Measurements from ENCODE around the gene TMEM158. TPM values are rescaled to one million over a fixed set of nuclear protein-coding genes. Genes with fewer than 3 reads are reported as not detected.

Gene TMEM158
- total RNA-seq, 1 donor from 2014 or later, result 1.2 TPM

DNA sequence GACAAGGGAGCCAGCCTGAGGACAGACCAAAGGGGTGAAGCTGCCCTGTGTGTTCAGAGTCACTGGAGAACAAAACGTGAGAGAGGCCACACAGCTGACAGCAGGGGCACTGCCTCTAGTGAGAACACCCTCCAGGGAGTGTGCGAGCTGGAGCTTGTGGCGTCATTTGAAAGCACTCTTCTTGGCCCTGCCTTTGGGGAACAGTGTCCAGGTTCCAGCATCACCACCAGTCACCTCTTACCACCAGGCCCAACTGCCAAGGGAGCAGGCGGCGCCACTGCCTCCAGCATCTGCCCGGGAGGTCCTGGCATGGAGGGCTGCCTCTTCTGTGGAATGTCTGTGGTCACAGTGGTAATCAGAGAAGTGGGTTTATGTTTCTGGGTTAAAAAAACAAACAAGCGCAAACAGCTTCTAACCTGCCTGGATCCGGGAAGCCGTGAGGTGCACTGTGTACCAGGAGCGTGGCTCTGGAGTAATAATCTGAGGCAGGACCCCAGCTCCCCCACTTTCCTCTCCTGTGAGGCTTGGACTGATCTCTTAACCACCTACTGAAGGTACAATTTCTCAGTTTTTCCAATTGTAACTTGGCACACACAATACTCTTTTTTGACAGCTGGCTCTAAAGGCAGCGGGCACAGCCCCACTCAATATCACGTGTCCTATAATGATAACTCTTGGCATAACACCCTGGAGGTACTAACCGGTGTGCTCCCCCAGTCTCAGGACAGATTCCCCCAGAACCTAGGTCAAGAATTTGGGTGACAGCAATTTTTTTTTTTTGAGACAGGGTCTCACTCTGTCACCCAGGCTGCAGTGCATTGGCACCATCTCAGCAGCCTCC lies 47.7 kb downstream of the TMEM158 start:
- Histone ChIP-seq H3K27me3 (no peaks in the 10 kb centered on the region), H3K4me3 (no peak overlapping the region), H3K4me1 (peaks cover 8% of the 10 kb centered on the region), H3K36me3 (no peaks in the 10 kb centered on the region), H3K27ac (no peak overlapping the region), H3K9me3 (no peaks in the 10 kb centered on the region)
- no peak for TF ChIP-seq POLR2AphosphoS5 (IDR thresholded peaks at IDR 0.05; ENCODE audit: insufficient read depth in 1 of 2, low read depth in 1 of 2)
- TF ChIP-seq POLR2A (IDR thresholded peaks at IDR 0.05), result no peak
- TF ChIP-seq, protein P1, sequence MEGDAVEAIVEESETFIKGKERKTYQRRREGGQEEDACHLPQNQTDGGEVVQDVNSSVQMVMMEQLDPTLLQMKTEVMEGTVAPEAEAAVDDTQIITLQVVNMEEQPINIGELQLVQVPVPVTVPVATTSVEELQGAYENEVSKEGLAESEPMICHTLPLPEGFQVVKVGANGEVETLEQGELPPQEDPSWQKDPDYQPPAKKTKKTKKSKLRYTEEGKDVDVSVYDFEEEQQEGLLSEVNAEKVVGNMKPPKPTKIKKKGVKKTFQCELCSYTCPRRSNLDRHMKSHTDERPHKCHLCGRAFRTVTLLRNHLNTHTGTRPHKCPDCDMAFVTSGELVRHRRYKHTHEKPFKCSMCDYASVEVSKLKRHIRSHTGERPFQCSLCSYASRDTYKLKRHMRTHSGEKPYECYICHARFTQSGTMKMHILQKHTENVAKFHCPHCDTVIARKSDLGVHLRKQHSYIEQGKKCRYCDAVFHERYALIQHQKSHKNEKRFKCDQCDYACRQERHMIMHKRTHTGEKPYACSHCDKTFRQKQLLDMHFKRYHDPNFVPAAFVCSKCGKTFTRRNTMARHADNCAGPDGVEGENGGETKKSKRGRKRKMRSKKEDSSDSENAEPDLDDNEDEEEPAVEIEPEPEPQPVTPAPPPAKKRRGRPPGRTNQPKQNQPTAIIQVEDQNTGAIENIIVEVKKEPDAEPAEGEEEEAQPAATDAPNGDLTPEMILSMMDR (IDR thresholded peaks at IDR 0.05), result no peak
- no peak for DNase-seq (ENCODE audit: extremely low spot score in 2 of 2)
- intact Hi-C loops (cut with DNase I), result no loop called here

DNA sequence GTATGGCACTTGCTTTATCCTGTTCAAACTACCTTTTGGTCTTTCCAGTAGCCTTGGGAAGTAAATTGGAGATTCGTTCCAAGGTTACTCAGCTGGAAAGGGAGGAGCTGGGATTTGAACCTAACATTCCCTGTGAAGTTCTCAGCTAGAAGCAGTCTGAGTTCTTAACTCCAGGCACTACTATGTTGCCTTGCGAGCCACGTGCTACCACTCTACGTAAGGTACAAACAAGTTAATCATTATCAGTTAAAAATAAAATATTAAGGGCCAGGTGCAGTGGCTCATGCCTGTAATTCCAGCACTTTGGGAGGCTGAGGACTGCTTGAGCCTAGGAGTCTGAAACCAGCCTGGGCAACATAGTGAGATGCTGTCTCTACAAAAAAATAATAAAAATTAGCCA lies 49.2 kb downstream of the TMEM158 start:
- H3K27me3 ChIP-seq, result no peaks in the 10 kb centered on the region
- intact Hi-C loops (cut with DNase I), result no loop called here

More for the DNA sequence above, 49.2 kb downstream of the TMEM158 start:
- no peaks in the 10 kb centered on the region for H3K4me1 ChIP-seq
- H3K9me3 ChIP-seq, result no peaks in the 10 kb centered on the region
- no peaks in the 10 kb centered on the region for H3K36me3 ChIP-seq
- H3K4me3 ChIP-seq, result no peak overlapping the region
- no peak overlapping the region for H3K27ac ChIP-seq
- no peak for DNase-seq (ENCODE audit: extremely low spot score in 2 of 2)
- TF ChIP-seq, protein P1 (IDR thresholded peaks at IDR 0.05), result no peak
- TF ChIP-seq POLR2A (IDR thresholded peaks at IDR 0.05) (no peak), POLR2AphosphoS5 (IDR thresholded peaks at IDR 0.05; ENCODE audit: insufficient read depth in 1 of 2, low read depth in 1 of 2) (no peak)

Small RNA genes within 50 kb of the gene (small RNA-seq; reads per million reads assigned to genes)
- gene RF00012, result not detected

Other genes with a start within 250 kb of the TMEM158 start
- gene CLEC3B, start 200.0 kb downstream of the TMEM158 start, total RNA-seq, result 41.7 TPM
- gene CDCP1, start 79.9 kb downstream of the TMEM158 start, total RNA-seq, result 27.5 TPM
- gene LARS2, start 162.3 kb upstream of the TMEM158 start, total RNA-seq, result 8.3 TPM

All from vagina (tissue), 2 donors.